Neural cell (in vitro differentiated cells): ENCODE data around the gene CSNK1E. TPM values are rescaled to one million over a fixed set of nuclear protein-coding genes. Genes with fewer than 3 reads are reported as not detected.

Experiments
- H2AFZ ChIP-seq: fragments of 200-600, 300-800 bp; sonication (generic), shearing (Covaris generic); 2 replicates; pipeline ENCODE4 v1.6.0; 2014; ENCODE audit warnings: low read depth, mild to moderate bottlenecking, antibody characterized with exemption, low read length, moderate library complexity
- H3F3A ChIP-seq: fragments of 200-600 bp; shearing (Covaris generic); 2 replicates; pipeline ENCODE4 v1.6.1; 2016; ENCODE audit warnings: mild to moderate bottlenecking, moderate library complexity, mixed read lengths, antibody characterized with exemption, low read length; ENCODE audit not compliant: insufficient read depth, poor library complexity, severe bottlenecking
- H3K27ac ChIP-seq: fragments of 200-600, 300-800 bp; sonication (generic), shearing (Covaris generic); 2 replicates; pipeline ENCODE4 v1.5.1; 2014; ENCODE audit warnings: mild to moderate bottlenecking, low read length, moderate library complexity
- H3K27me3 ChIP-seq: fragments of 300-800, 200-600 bp; sonication (generic), shearing (Covaris generic); 2 replicates; pipeline ENCODE4 v1.6.0; 2014; ENCODE audit warnings: mild to moderate bottlenecking, low read depth, low read length, moderate library complexity; ENCODE audit not compliant: insufficient read depth
- H3K36me3 ChIP-seq: fragments of 300-800, 200-600 bp; sonication (generic), shearing (Covaris generic); 2 replicates; pipeline ENCODE4 v1.5.1; 2014; ENCODE audit warnings: mild to moderate bottlenecking, antibody characterized with exemption, low read length, moderate library complexity; ENCODE audit not compliant: insufficient read depth
- H3K4me2 ChIP-seq: fragments of 300-800, 200-600 bp; sonication (generic), shearing (Covaris generic); 2 replicates; pipeline ENCODE4 v1.6.0; 2014; ENCODE audit warnings: mild to moderate bottlenecking, low read length
- H3K4me3 ChIP-seq: fragments of 300-800, 200-600 bp; sonication (generic), shearing (Covaris generic); 2 replicates; pipeline ENCODE4 v1.5.1; 2014; ENCODE audit warnings: mild to moderate bottlenecking, low read length, moderate library complexity
- H3K79me2 ChIP-seq: fragments of 200-600 bp; shearing (Covaris generic); replicated peaks from 2 replicates; pipeline ENCODE4 v1.6.0; 2014; ENCODE audit warnings: mild to moderate bottlenecking, low read length, moderate library complexity; ENCODE audit not compliant: insufficient read depth
- H3K9ac ChIP-seq: fragments of 300-800, 200-600 bp; sonication (generic), shearing (Covaris generic); 2 replicates; pipeline ENCODE4 v1.6.1; 2016; ENCODE audit warnings: mild to moderate bottlenecking, low read length, mixed read lengths
- H3K9me2 ChIP-seq: fragments of 200-600 bp; shearing (Covaris generic); 2 replicates; pipeline ENCODE4 v1.6.1; 2016; ENCODE audit warnings: mild to moderate bottlenecking, low read length, mixed read lengths; ENCODE audit not compliant: insufficient read depth
- H3K9me3 ChIP-seq: fragments of 200-600, 300-800 bp; sonication (generic), shearing (Covaris generic); 2 replicates; pipeline ENCODE4 v1.6.1; 2016; ENCODE audit warnings: mild to moderate bottlenecking, mixed run types, low read length, moderate library complexity, mixed read lengths
- H4K20me1 ChIP-seq: fragments of 200-600 bp; shearing (Covaris generic); 2 replicates; pipeline ENCODE4 v1.6.1; 2016; ENCODE audit warnings: mild to moderate bottlenecking, mixed run types; ENCODE audit not compliant: insufficient read depth
- CTCF ChIP-seq: fragments of 450-650 bp; IDR thresholded peaks from 2 replicates; pipeline ENCODE4 v1.5.1; 2014; ENCODE audit warnings: antibody characterized with exemption, mild to moderate bottlenecking, moderate library complexity; ENCODE audit not compliant: poor library complexity, severe bottlenecking
- EP300 ChIP-seq: fragments of 450-650 bp; conservative IDR thresholded peaks from 2 replicates; pipeline ENCODE4 v1.6.1; 2014; ENCODE audit warnings: antibody characterized with exemption, mild to moderate bottlenecking, moderate library complexity; ENCODE audit not compliant: poor library complexity, severe bottlenecking
- EZH2 ChIP-seq: fragments of 200-600, 300-800 bp; shearing (Covaris generic), sonication (generic); IDR thresholded peaks from 2 replicates; pipeline ENCODE4 v1.6.1; 2014; ENCODE audit warnings: antibody characterized with exemption, low read length, borderline replicate concordance, mild to moderate bottlenecking; ENCODE audit not compliant: insufficient read depth, poor library complexity, severe bottlenecking
- MXI1 ChIP-seq: fragments of 450-650 bp; conservative IDR thresholded peaks from 2 replicates; pipeline ENCODE4 v1.6.1; 2014; ENCODE audit warnings: antibody characterized with exemption, mild to moderate bottlenecking; ENCODE audit not compliant: poor library complexity, severe bottlenecking
- POLR2AphosphoS5 ChIP-seq: IDR thresholded peaks from 2 replicates; pipeline ENCODE4 v1.6.1; 2012
- RAD21 ChIP-seq: fragments of 450-650 bp; conservative IDR thresholded peaks from 2 replicates; pipeline ENCODE4 v1.6.1; 2014; ENCODE audit warnings: antibody characterized with exemption, mild to moderate bottlenecking, moderate library complexity
- REST ChIP-seq: IDR thresholded peaks from 2 replicates; pipeline ENCODE4 v1.6.1; 2012; ENCODE audit warnings: borderline replicate concordance
- SMC3 ChIP-seq: fragments of 450-650 bp; conservative IDR thresholded peaks from 2 replicates; pipeline ENCODE4 v1.6.1; 2014; ENCODE audit warnings: antibody characterized with exemption, mild to moderate bottlenecking, moderate library complexity; ENCODE audit not compliant: poor library complexity
- TAF1 ChIP-seq: IDR thresholded peaks from 2 replicates; pipeline ENCODE4 v1.6.1; 2012; ENCODE audit warnings: low read depth
- polyA plus RNA-seq: library from polyadenylated mRNA; depleted of rRNA; stranded (reverse); fragments of >200 nt; gene quantifications from 2 replicates; pipeline ENCODE4 v1.2.3, GENCODE V29; 2014

The CSNK1E gene
- polyA plus RNA-seq, 1 donor from 2014 or later: 230 TPM

GRCh38 chr22:38267086-38267485 is 50.1 kb downstream of the CSNK1E start:
- Histone ChIP-seq H3K9me2 (no peaks in the 10 kb centered on the region), H3K4me2 (no peak overlapping the region), H2AFZ (no peak overlapping the region), H3F3A (no peaks in the 10 kb centered on the region), H3K4me3 (no peak overlapping the region), H3K36me3 (no peaks in the 10 kb centered on the region), H4K20me1 (no peaks in the 10 kb centered on the region), H3K27ac (no peak overlapping the region), H3K79me2 (peaks cover 47% of the 10 kb centered on the region), H3K27me3 (no peaks in the 10 kb centered on the region), H3K9me3 (no peaks in the 10 kb centered on the region), H3K9ac (no peak overlapping the region)
- no peak for TF ChIP-seq REST
- no peak for TF ChIP-seq CTCF
- no peak for TF ChIP-seq MXI1
- TF ChIP-seq TAF1: no peak
- no peak for TF ChIP-seq EP300
- no peak for TF ChIP-seq RAD21
- no peak for TF ChIP-seq POLR2AphosphoS5
- TF ChIP-seq SMC3: no peak
- no peak for TF ChIP-seq EZH2

- peaks cover 3% of the 10 kb centered on the region for H4K20me1 ChIP-seq
- H3K9me3 ChIP-seq: no peaks in the 10 kb centered on the region
- H3K4me2 ChIP-seq: no peak overlapping the region
- peaks cover 40% of the 10 kb centered on the region for H3K79me2 ChIP-seq
- no peak for TF ChIP-seq EP300
- no peak for TF ChIP-seq POLR2AphosphoS5
- no peak for TF ChIP-seq EZH2
- no peak for TF ChIP-seq RAD21
- no peak for TF ChIP-seq SMC3
- TF ChIP-seq REST: no peak
- no peak for TF ChIP-seq CTCF
- TF ChIP-seq TAF1: no peak
- no peak for TF ChIP-seq MXI1
- H3K27me3 ChIP-seq: no peaks in the 10 kb centered on the region
- no peak overlapping the region for H3K27ac ChIP-seq
- no peak overlapping the region for H3K4me3 ChIP-seq
- no peaks in the 10 kb centered on the region for H3K9me2 ChIP-seq
- no peaks in the 10 kb centered on the region for H3K36me3 ChIP-seq
- no peaks in the 10 kb centered on the region for H3F3A ChIP-seq
- H3K9ac ChIP-seq: no peak overlapping the region
- H2AFZ ChIP-seq: no peak overlapping the region
Measured at GRCh38 chr22:38266120-38266519, 51.1 kb downstream of the CSNK1E start.
